Lung microvascular endothelial cell (primary cell): ENCODE results near the gene UBD. TPM values are rescaled to one million over a fixed set of nuclear protein-coding genes. Genes with fewer than 3 reads are reported as not detected.

Source experiments
- DNase-seq, 2 donors: peaks; one replicate each; pipeline versions ENCODE4 v3.0.0 to v3.0.0-alpha.2; 2010; ENCODE audit warnings: low read depth in 2 of 2
- total RNA-seq: library from RNA; depleted of rRNA; stranded (reverse); fragments of >200 nt; gene quantifications from 2 replicates; pipeline ENCODE4 v1.2.1, GENCODE V29; 2014

The UBD gene
- 29.2 and 39.0 TPM in 2 replicates for total RNA-seq

- peak; percentile 66 to 69 for DNase-seq
Measured at GRCh38 chr6:29559524-29560287, at the start of gene UBD. Gene UBD, minus strand, starts transcription at chr6:29559732. Its CDS starts 31 bp downstream, at chr6:29559701.

DNA sequence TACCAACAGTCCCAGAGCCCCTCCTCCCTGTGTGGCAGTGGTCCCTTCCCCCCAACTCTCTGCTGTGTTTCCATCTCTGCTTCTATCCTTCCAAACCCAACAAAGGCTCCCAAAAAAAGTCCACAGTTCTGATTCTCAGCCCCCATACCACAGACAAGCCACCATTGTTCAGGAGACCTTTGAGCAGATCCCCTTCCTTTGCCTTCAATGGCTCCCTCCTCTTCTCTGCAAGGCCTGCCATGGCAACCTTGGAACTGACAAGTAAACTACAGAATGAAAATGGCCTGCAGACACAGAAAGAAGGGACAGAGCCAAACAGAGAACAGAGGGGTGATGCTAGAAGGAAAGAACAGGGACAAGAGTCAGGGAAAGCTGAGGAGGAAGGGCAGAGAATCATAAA, 48.6 kb upstream of the UBD start:
- no peak for DNase-seq

- no peak for DNase-seq
Measured at GRCh38 chr6:29603930-29604329, 44.4 kb upstream of the UBD start.

DNA sequence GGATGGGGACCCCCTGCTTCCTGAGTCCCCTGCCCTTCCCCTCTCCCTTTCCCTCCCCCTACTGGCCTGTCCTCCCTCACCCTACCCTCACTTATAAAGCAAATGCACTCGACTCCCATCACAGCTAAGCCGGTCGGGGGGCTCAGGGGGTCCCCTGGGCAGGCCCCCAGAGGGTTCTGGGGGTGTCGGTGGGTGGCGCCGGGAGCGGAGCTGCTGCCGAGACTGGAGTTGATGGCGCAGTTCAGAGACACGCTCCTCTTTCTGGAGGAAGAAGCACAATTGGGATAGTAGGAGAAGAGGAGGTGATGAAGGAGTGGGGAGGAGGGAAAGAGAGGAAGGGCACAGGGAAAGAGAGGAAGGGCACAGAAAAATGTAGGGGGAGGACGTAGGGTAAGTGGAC, 43.9 kb upstream of the UBD start:
- DNase-seq, result no peak

DNA sequence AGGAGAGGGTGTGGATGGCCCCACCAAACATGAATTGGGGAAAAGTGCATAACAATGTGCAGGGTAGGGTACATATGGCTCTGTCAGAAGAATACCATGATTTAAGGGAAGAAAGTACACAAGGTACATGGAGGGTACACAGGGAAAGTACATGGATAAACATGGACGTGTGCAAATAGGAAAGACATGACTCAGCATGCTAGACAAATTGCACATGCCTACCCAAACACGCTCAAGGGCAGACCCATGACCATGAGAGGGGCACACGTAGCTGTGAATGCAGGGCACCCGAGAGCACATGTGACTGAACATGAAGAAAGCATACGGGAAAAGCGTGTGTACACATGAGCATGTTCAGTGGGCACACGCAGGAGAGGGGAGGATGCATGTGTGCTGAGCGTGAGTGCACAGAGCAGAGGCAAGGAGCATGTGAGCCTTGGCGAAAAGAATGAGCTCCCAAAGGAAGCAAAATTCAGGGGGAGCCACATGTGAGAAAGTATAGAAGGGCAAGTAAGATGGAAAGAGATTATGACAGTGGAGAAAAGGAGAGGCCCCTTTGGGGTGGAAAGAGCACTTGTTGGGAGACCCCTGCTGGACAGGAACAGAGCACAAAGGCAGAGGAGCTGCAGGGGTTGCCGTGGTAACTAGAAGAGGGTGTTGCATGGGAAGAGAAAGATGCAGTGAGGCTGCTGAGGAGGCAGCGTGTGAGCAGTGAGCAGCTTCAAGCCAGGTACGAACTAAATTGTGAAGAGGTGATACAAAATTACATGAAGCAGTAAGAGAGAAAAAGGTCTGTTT, 43.2 kb upstream of the UBD start:
- peak; percentile 24 to 30 for DNase-seq

- DNase-seq, result no peak
Measured at GRCh38 chr6:29598172-29598747, 38.7 kb upstream of the UBD start.

DNA sequence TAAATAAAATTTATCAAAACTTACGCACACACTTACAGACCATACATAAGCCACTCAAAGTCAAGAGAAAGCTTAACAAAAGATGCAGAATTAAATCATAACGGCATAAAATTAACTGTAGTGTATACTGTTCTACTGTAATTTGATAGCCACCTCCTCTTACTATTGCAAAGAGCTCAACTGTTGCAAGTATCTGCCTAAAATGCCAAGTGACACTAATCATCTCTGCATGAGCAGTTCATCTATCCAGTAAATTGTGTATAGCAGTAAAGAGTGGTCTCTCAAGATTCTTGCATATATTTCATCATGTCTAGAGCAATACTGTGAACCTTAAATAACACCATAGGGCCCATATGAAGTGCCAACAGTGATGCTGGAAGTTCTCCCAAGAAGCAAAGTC, 37.7 kb upstream of the UBD start:
- no peak for DNase-seq

GRCh38 chr6:29596381-29596900, 36.9 kb upstream of the UBD start:
- DNase-seq, result no peak

DNA sequence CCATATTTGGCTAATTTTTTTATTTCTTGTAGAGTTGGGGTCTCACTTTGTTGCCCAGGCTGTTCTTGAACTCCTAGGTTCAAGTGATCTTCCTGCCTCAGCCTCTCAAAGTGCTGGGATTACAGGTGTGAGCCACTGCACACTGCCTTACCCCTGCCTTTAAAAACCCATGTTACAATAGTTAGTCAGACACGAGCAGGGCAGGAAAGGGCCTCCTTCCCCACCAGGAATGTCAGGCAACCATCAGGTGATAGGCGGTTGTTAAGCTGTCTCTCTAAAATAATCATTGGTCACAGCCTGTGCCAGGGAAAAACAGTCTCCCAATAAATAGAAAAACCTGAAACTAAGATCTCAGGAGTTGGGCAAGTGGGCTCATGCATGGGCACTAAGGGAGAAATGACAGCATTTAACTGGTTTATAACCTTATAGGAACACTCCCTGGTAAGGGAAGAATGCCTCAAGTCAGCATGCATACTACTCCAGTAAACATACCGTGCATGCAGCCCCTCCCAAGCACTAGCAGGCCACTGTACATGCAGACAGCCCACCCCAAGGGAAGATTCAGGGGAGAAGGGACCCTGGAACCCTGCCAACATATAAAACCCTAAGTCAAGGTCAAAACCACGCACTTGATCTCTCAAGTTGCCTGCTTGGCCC, 33.8 kb upstream of the UBD start:
- no peak for DNase-seq

DNA sequence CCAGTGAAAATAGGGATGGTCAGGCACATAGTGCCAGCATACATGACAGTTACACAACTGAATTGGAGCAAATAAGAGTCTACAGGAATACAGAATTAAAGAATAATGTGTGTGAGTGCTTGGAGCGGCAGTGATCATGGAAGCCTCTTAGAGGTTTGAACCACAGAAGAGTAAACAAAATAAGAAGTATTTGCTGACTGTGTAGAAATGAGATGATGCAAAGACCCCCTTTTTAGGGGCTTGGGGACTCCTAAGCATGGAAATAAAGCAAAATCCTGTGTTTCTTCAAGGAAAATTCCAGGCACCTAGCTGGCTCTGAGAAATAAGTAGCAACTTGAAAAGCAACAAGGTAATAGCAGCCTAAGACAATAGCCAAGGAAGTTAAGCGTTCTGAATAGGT, 32.1 kb upstream of the UBD start:
- DNase-seq, result no peak

DNA sequence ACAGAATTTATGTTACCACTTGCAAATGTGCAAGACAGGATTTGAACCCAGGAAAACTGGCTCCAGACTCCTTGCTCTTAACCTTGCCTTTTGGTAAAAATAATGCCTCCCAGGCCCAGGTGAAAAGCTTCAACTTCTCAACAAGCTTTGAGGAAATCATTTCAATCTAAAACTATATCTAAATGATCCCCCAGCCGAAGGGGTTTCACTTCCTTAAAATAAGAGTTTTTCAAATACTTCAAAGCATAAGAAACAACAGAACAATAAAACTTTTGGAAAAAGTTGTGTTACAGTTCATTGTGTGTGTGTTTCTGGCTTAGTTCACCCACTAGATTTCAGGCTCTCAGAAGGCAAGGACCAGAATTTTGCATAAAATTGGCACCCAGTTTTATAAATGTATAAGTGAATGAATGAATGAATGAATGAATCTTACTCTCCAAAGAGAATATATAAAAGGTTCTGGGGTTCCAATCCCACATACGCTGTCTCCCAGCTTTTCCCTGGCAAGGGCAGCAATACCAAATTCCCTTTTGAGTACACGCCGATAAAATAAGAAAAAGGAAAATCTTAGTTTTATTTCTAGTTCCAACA, 30.8 kb upstream of the UBD start:
- no peak for DNase-seq

GRCh38 chr6:29589423-29590048, 30.0 kb upstream of the UBD start:
- DNase-seq, result peak; percentile 70

- no peak for DNase-seq
Measured at GRCh38 chr6:29584821-29585220, 25.3 kb upstream of the UBD start, which contains the start of gene OR2H2. Gene OR2H2, plus strand, starts transcription at chr6:29585121. Its CDS starts 2,824 bp downstream, at chr6:29587945.

DNA sequence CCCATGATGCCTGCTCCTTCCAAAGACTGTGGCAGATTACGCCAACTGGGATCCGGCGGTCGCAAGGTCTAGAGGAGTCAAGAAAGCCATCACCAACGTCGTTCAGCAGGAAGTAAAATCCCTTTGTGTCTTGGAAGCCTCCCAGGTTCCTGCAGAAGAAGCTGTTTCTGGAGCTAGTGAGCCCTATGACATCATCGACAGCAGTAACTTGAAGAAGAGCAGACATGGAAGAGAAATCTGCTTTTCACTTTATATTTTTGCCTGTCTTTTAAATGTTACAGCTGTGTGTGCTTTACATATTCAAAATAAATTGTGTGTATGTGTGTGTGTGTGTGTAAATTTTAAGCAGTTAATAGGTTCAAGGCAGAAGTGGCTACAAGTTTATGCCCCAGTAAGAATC, 18.0 kb upstream of the UBD start:
- DNase-seq, result no peak

DNA sequence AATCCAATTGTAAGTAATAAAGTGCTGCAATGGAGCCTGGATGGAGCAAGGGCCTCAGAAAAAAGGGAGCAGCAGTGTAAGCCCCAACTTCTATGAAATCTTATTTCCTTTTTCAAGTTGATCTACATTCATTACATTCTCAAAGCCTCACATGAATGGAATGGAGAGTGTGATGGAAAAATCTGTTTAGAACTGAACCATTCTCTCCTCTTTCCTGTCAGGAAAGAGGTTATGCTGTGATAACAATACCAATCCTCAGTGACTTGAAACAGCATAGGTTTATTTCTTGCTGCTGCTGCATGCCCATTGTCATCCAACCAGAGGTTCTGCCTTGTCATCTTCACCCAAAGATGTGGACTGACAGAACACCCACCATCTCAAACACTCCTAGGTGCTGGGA, 16.5 kb upstream of the UBD start:
- peak in 1 of 2 donors; percentile 82 for DNase-seq

- DNase-seq, result no peak
Measured at GRCh38 chr6:29567991-29568390, 8.5 kb upstream of the UBD start.

DNA sequence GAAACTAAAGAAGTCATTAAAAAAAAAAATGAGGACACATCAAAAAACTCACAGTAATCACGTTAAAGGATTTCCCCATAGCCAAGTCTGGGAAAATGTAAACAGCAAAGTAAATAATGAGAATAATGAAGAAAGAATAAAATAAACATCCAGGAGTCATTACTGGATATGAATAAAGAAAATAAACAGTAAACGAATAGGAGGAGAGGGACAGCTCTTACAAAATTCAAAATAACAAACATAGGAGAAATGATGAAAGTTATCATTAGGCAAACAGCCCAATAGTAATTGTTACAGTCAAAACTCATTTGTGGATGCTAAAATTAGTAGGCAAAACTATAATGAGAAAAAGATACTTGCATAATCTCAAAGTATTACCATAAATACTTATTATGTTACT, 8.0 kb upstream of the UBD start:
- DNase-seq, result no peak

DNA sequence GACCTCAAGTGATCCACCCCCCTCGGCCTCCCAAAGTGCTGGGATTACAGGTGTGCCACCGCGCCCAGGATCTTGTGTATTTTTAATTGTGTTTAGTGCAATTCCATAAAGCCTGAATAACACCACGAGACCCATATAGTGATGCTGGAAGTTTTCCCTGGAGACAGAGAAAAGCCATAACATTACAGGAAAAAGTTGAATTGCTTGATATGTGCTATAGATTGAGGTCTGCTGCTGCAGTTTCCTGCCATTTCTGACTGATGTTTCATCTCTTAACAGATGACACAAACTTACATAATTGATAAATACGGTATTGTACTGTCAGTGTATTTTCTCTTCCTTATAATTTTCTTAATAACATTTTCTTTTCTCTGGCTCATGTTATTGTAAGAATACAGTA, 7.3 kb upstream of the UBD start:
- no peak for DNase-seq

GRCh38 chr6:29564875-29565274, 5.3 kb upstream of the UBD start:
- DNase-seq, result peak in 1 of 2 donors; percentile 18

DNA sequence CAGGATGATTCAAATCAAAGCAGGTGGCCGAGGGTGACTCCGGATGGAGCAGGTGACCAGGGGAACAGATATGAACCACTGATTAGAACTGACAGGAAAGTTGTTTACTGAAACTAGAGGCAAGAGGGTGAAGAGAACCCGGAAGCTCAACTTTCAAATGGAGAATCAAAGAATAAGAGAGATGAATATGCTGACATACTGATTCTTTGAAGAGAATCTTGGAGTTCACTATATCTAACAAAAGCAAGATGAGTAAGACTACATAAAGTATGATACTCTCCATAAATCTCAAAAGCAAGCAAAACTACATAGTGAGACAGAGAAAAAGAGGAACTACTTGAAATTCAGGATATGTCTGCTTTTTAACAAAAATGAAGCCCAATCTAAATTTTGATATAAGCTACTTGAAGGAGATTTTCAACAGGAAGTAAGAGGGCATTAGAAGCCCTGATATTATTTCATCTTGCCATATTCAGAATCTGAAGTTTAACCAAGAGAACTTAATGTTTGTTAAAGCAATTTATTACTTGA, 4.0 kb upstream of the UBD start:
- no peak for DNase-seq
